CD1c-positive myeloid dendritic cell (primary cell): ENCODE data around the gene MTFR1L.
A peak's percentile ranks its signal among the peaks of the same experiment; 100 is the strongest.

ENCODE experiments used
- DNase-seq: peaks from one replicate; pipeline ENCODE4 v3.0.0-alpha.2; 2016; ENCODE audit errors: extremely low spot score

Gene MTFR1L

GRCh38 chr1:25819491-25820246, at the start of gene MTFR1L:
TSS of gene MTFR1L (plus strand) at chr1:25819954. CDS start at chr1:25823105, 3,151 bp downstream.
- DNase-seq = peak; percentile 90

DNA sequence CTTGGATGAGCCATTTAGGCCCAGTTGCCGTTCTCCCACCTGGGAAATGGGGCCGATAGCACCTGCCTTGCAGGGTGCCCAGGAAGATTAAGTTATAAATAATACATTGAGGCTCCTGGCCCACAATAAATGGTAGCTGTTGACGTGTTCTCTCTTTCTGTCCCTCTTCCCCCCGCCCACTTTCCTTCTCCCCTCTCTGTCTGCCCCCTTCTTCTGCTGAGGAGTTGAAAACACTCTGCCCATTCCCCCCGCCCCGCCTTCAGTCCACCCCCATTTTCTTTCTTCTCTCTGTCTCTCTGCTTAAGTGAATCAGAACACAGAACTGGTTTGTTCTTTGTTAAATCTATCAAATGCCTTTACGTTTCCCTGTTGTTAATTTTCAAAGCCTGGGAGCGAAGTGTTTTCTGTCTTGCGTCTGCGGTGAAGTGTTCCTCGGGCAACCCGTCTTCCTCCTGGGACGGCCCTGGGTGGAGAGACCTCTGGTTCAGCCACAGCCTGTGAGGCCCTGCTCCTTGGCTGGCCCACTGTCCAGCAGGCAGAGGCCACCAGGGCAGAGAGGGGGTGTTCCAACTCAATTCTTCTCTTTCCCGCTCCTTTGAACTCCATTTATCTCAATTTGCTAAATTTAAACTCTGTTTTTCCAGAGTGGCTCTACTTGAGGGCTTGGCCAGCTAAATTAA, 49.1 kb upstream of the MTFR1L start:
- no peak for DNase-seq

- no peak for DNase-seq
These were observed 48.3 kb upstream of the MTFR1L start for GRCh38 chr1:25771221-25772114.

DNA sequence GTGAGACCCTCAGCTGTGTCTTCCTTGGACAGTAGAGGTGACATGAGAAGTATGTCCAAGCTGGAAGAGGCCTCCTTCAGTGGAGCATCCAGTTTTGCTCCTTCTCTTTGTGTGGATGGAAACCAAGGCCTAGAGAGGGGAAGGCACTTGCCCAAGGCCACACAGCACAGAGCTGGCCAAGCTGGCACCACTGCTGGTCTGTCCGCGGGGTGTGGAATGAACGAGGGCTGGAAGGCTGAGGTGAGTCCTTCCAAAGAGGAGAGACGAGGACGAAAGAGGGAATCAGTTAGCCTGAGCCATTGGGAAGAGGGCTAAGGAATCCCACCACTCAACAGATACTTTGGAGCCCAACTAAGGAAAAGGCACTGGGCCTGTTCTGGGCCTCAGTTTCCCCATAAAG, 47.6 kb upstream of the MTFR1L start:
- no peak for DNase-seq

GRCh38 chr1:25772692-25773245, 47.0 kb upstream of the MTFR1L start:
- no peak for DNase-seq

DNA sequence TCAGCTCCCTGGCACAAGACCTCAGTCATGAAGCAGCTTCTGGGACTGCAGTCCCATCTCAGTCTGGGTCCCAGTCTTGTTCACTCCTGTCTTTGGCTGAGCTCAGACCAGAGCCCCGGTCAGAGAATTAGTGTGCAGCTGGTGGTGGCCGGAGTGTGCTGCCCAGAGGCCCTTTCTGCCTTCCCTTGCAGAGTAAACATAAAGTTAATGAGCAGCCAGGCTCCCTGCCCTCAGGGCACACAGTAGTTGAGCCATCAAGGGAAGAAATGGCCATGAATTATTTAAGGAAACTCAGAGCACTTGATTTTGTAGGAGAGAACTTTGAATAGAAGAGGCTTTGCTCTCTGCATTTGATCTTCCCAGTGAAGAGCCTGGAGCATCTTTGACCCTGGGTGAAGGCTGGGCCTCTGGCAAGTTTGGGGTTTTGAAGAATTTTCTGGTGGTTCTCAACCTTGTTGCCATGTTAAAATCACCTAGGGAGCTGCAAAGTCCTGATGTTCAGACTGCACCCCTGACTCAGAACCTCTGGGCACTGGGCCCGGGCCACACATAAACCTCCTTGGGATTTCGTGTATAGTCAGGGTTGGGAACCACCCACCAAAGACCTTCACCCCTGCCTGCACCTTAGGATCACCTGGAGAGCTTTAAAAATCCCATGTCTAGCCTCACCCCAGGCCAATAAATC, 46.2 kb upstream of the MTFR1L start:
- DNase-seq = no peak

DNA sequence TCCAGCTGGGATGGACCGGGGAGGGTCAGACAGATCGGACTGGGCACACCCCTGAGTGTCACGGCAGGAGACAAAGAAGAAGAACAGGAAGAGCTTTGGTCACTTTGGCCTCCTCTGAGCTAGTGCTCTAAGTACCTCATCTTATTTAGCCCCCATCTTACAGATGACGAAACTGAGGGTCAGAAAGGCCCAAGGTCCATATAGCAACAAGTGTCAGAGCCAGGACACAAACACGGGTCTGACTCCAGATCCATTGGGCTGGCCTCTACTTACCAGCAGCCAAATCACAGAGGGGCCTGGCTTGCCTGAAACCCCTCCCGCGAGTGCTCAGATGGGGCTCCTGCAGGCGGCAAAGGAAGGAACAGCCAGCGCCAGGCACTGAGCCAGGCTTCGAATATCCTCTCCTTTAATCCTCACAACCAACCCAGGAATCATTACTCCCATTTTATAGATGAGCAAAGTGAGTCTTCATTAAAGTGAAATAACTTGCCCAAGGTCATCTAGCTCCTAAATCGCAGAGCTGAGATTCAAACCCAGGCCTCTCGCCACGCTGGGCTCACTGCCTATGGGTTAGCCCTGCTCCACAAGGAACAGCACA, 45.4 kb upstream of the MTFR1L start:
- no peak for DNase-seq

- peak; percentile 54 for DNase-seq
These were observed 44.6 kb upstream of the MTFR1L start for GRCh38 chr1:25774921-25775771.

DNA sequence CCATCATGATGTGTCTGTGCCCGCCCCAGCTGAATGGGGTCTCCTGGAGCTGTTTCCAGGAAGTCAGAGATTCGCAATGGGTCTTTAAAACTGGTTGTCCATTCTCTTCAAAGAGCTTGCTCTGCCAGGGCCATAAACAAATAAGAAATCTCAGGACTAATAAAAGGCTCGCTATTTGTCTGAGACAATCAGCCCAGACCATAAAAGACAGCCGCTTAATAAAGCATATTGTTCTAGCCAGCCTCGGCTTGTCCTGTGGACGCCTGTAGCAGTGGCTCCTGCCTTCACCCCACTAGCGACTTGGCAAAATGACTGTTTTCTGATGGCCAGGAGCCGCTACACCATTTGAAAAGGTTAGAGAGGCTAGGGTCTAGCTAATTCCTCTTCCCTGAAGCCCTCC, 40.4 kb upstream of the MTFR1L start:
- DNase-seq = no peak

DNA sequence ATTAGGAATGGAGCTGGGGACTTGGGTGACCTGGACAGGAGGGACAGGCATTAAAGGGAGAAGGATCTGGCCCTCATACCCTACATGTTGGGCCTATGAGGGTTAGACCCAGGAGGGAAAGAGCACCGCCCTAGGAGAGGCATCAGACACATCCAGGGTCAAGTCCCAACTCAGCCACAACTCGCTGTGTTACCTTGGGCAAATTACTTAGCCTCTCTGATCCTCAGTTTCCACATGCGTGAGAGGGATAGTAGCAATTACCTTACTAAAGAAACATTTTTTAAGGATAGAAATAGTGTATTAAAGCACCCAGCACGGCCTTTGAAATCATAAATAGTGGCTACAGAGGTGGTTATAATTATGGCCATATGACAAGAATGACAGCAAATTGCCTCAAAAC, 39.9 kb upstream of the MTFR1L start:
- no peak for DNase-seq

- no peak for DNase-seq
These were observed 39.2 kb upstream of the MTFR1L start for GRCh38 chr1:25780318-25781129.

GRCh38 chr1:25781130-25781433, 38.7 kb upstream of the MTFR1L start:
- DNase-seq = no peak

DNA sequence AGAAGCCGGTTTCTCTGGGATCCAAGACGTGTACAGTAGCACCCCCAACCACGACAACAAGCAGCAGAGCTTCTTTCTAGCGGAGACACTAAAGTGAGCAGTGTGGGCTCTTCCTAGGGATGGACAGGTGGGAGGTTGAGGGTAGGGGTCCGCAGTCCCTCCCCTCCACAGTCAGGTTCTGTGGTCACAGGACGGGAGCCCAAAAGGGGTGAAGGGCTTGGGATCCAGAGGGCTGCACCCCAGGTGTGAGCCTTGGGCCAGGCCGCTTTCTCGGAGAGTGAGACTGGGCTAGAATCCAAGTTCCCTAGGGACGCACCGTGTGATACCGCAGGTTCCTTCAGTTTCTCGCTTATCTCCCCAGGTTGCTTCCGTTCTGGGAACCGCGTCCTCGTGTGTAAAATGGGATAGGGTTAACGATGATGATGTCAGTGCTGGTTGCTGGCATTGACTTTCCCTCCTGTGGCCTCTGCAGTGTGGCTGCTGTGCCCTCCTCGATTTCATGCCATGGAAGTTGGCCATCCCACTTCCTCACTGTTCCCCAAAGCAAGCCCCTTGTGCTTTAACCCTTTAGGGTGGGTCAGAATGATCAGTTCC, 37.0 kb upstream of the MTFR1L start:
- no peak for DNase-seq

DNA sequence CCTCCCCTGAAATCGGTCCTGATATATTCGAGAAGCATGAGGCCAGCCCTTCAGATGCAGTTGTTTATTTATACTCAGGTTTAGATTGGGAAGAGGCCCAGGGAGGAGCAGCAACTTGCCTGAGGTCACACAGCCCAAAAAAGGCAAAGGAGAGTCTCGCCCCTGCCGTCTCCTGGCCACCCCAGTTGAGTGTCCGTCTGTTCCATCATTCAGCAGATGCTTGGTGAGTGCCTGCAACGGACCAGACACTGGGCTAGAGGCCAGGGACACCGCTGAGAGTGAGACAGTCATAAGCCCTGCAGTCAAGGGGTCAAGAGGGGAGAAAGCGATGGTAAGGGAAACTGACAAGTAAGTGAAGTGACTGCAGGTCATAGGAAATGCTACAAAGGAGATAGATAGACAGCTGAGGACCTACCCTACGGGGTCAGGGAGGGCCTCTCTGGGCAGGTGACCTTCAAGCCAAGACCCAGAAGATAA, 35.1 kb upstream of the MTFR1L start:
- DNase-seq = no peak

DNA sequence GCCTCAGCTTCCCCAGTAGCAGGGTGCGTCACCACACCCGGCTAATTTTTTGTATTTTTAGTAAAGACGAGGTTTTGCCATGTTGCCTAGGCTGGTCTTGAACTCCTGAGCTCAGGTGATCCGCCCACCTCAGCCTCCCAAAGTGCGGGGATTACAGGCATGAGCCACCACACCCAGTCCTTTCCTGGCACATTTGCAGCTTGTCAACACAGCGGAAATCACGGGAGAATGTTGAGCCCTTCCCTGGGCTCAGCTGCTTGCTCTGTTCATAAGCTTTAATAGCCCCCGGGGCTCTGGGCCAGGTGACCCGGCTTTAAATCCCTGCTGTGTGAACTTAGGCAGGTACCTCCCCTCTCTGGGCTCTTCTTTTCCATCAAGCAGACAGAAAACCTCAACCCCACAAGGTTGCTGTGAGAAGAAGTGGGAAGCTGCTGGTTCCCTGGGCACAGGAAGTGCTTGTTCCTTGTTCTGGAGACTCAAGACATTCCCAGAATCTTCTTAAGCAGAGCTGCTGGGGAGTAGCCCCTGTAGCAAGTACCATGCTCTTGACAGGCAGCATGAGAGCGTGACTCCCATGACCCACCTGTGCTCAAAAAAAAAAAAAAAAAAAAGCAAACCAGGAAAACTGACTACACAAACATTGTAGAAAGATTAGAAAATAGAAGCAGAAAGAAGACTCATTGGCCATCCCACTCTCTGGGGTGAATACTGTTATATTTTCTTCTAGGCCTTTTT, 34.3 kb upstream of the MTFR1L start:
- no peak for DNase-seq

DNA sequence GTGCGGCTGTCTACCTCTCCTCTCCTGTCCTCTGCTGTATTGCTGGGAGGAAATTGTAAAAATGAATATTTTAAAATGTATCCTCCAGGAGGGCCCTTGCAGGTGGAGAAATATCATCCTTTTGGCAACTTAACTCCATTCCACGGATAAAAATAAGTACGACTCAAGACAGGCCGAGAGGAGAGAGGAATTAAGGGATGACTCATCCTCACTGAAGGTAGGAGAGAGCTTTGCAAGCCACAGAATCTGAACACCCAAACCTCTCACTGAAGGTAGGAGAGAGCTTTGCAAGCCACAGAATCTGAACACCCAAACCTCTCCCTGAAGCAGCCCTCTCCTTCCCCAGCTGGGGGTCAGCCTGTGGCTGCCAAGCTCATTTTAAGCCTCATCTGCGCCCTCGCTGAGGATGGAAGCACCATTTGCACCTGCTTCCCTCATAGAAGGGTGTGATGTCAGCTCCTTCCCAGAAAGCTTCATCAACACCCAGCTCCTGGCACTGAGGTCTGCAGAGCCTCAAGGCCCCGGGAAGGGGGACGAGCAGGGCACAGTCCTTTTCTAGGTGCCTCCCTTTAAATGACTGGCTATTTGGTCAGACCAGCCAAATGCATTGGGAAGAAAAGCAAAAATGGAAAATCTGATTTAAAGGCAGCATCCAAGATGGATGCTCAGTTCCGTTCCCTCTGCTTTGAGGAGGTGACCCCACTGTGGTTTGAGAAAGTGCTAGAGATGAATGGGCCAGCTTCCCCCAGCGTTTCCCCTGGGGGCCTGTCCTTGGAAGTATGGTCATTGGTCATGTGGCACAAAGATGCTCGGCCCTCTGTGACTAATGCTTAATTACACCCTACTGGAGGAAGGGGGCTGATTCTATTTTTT, 32.6 kb upstream of the MTFR1L start:
- no peak for DNase-seq

DNA sequence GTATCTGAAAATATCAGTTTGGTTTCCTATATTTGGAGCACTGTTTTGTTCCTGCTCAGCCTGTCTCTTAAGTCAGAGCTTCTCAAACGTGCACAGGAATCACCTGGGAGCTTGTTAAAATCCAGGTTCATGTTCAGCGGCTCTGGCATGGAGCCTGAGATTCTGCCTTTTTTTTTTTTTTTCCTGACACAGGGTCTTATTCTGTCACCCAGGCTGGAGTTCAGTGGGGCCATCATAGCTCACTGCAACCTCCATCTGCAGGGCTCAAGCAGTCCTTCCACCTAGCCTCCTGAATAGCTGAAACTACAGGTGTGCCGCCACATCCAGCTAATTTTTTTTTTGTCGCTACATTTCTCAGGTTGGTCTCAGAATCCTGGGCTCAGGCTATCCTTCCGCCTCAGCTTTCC, 32.0 kb upstream of the MTFR1L start:
- no peak for DNase-seq
